ENCODE data around the gene SLMAP.
A peak's percentile ranks its signal among the peaks of the same experiment; 100 is the strongest.

The SLMAP gene

GRCh38 chr3:57943525-57944495 lies 187.7 kb downstream of the SLMAP start:
- no peak for DNase-seq (ENCODE audit: low spot score)

- DNase-seq (ENCODE audit: low spot score) = no peak
Observed at GRCh38 chr3:57946970-57947381, 190.9 kb downstream of the SLMAP start.

- no peak for DNase-seq (ENCODE audit: low spot score)
Observed at GRCh38 chr3:57948080-57948671, 192.1 kb downstream of the SLMAP start.

- no peak for DNase-seq (ENCODE audit: low spot score)
Observed at GRCh38 chr3:57948781-57949242, 192.7 kb downstream of the SLMAP start.

- DNase-seq (ENCODE audit: low spot score) = no peak
Observed at GRCh38 chr3:57949344-57949743, 193.2 kb downstream of the SLMAP start.

- DNase-seq (ENCODE audit: low spot score) = no peak
Observed at GRCh38 chr3:57949785-57950615, 193.9 kb downstream of the SLMAP start.

DNA sequence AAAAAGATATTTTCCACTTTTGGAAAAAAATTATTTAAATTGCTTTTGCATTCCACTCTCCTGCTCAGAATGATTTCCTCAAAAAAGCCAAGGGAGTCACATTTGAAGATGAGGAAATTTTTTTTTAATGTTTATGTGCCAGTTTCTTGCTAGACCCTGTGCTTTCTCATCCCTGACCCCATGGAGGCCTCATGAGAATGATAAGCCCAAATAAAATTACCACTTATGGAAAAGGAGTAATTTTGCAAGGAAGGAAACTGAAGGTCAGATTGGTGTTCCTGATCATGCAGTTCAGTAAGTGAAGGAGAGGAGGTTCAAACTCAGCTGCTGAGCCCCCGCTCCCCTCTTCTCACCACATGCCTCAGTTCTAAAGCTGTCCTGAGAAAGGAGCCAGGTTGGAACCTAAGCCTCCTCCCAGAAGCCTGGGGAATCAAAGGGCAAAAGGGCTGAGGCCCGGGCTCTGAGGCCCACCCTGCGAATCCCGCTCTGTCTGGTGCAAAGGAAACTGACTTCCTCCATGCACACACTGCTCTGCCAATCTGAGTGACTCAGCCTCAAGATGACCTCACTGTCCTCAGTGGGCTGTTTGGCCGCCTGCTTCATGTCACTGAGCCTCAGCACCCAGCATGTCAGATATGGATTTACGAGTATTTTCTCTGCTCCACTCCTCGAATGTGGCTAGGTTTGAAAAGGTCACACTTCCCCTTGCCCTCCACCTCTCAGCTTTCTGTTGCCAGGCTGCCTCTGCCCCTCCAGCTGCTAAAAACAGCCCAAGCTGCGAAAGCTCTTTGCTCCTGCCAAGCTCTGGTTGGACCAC lies 195.2 kb downstream of the SLMAP start:
- peak; percentile 22 for DNase-seq (ENCODE audit: low spot score)

- DNase-seq (ENCODE audit: low spot score) = no peak
Observed at GRCh38 chr3:57952208-57952631, 196.1 kb downstream of the SLMAP start.

DNA sequence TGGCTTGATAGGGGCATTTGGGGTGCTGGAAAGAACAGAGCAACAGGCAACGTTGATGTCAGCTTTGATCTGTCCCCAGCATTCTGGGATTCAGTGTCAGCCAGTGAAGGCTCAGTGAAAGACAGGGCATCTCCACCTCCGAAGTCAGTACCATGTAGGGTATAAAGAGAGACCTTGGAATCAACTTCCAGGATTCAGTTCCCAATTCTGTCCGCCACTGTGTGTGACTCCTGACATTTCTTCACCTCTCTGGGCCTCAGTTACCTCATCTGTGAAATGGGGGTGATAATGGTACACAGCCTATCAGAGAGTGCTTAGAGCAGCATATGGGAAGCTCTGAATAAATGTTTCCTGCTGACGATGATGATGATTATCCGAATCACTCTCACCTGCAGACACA lies 196.5 kb downstream of the SLMAP start:
- no peak for DNase-seq (ENCODE audit: low spot score)

- no peak for DNase-seq (ENCODE audit: low spot score)
Observed at GRCh38 chr3:57953576-57953975, 197.5 kb downstream of the SLMAP start.

GRCh38 chr3:57956119-57956832 lies 200.2 kb downstream of the SLMAP start:
- DNase-seq (ENCODE audit: low spot score) = no peak

GRCh38 chr3:57956833-57957174 lies 200.7 kb downstream of the SLMAP start:
- no peak for DNase-seq (ENCODE audit: low spot score)

- DNase-seq (ENCODE audit: low spot score) = no peak
Observed at GRCh38 chr3:57957824-57958223, 201.7 kb downstream of the SLMAP start.

- no peak for DNase-seq (ENCODE audit: low spot score)
Observed at GRCh38 chr3:57958642-57959422, 202.7 kb downstream of the SLMAP start.

- no peak for DNase-seq (ENCODE audit: low spot score)
Observed at GRCh38 chr3:57959423-57960173, 203.5 kb downstream of the SLMAP start.

- DNase-seq (ENCODE audit: low spot score) = no peak
Observed at GRCh38 chr3:57960174-57960505, 204.0 kb downstream of the SLMAP start.

- no peak for DNase-seq (ENCODE audit: low spot score)
Observed at GRCh38 chr3:57961177-57961827, 205.2 kb downstream of the SLMAP start.

GRCh38 chr3:57961828-57962447 lies 205.8 kb downstream of the SLMAP start:
- no peak for DNase-seq (ENCODE audit: low spot score)

GRCh38 chr3:57962448-57962834 lies 206.3 kb downstream of the SLMAP start:
- DNase-seq (ENCODE audit: low spot score) = no peak

Measured in hematopoietic multipotent progenitor cell treated with erythropoietin and hydrocortisone succinate and interleukin-3 and kit ligand, for 15 days (in vitro differentiated cells).